Testis (tissue), 2 donors: Measurements from ENCODE around the gene OGG1.

Experiments used
- POLR2A ChIP-seq: fragments of 450-650 bp; IDR thresholded peaks from one replicate; pipeline ENCODE4 v1.6.1; 2017; ENCODE audit warnings: antibody characterized with exemption, mild to moderate bottlenecking, moderate library complexity
- TF ChIP-seq, protein P1 (sequence below), 3 experiments: fragments of 450-650 bp in 2 of 3; fragments of 200-600 bp in 1 of 3; sonication (generic) in 1 of 3; IDR thresholded peaks; one replicate each; pipeline ENCODE4 v1.5.1; 2016 to 2019; ENCODE audit warnings: antibody characterized with exemption in 3 of 3, mild to moderate bottlenecking in 2 of 3, moderate library complexity in 1 of 3

DNA sequence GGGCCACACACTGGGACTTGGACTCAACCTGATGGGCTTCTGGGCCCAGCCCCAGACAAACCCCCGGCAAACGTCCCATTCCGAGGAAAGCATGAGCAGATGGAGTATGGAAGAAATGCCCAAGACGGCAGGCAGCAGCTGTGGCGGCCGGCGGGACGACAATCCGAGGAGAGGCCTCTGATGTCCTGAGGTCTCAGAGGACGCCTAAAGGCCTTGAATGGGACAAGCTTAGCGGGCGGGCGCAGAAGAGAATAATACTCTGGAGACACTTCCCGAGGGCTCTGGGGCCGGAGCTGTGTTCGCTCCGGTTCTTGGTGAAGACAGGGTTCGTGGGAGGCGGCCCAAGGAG lies 482 bp upstream of the OGG1 start:
- TF ChIP-seq, protein P1, sequence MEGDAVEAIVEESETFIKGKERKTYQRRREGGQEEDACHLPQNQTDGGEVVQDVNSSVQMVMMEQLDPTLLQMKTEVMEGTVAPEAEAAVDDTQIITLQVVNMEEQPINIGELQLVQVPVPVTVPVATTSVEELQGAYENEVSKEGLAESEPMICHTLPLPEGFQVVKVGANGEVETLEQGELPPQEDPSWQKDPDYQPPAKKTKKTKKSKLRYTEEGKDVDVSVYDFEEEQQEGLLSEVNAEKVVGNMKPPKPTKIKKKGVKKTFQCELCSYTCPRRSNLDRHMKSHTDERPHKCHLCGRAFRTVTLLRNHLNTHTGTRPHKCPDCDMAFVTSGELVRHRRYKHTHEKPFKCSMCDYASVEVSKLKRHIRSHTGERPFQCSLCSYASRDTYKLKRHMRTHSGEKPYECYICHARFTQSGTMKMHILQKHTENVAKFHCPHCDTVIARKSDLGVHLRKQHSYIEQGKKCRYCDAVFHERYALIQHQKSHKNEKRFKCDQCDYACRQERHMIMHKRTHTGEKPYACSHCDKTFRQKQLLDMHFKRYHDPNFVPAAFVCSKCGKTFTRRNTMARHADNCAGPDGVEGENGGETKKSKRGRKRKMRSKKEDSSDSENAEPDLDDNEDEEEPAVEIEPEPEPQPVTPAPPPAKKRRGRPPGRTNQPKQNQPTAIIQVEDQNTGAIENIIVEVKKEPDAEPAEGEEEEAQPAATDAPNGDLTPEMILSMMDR (IDR thresholded peaks at IDR 0.05) = no peak
- no peak for TF ChIP-seq POLR2A
